NB4 (cell line): Measurements from ENCODE around the gene DNAL1.
"Not testable (repeated sequence)": the region's sequence is repeated elsewhere in the genome, so short reads cannot be mapped to it uniquely, and the experiment has no call there.

ENCODE experiments used
- CTCF ChIP-seq: IDR thresholded peaks from one replicate; pipeline ENCODE4 v1.5.1; 2012; ENCODE audit warnings: low read depth, low read length
- MAX ChIP-seq: IDR thresholded peaks from 2 replicates; pipeline ENCODE4 v1.6.1; 2011; ENCODE audit warnings: low read depth, low read length

- TF ChIP-seq CTCF, MAX: not testable (repeated sequence)
These were observed 14.4 kb downstream of the DNAL1 start for GRCh38 chr14:73659202-73659601.
